Amniotic stem cell (primary cell): ENCODE measurements around the gene MROH7.

Source experiments
- DNase-seq: peaks from one replicate; lab custom pipeline; 2025; lab: John Stamatoyannopoulos, UW

MROH7 gene

GRCh38 chr1:54698346-54698745, 56.8 kb downstream of the MROH7 start:
- DNase-seq: no peak

- no peak for DNase-seq
Observed at GRCh38 chr1:54699936-54700525, 58.4 kb downstream of the MROH7 start.

- no peak for DNase-seq
Observed at GRCh38 chr1:54701066-54701465, 59.5 kb downstream of the MROH7 start.

- no peak for DNase-seq
Observed at GRCh38 chr1:54701996-54702395, 60.4 kb downstream of the MROH7 start.

- no peak for DNase-seq
Observed at GRCh38 chr1:54703471-54703870, 61.9 kb downstream of the MROH7 start.

- no peak for DNase-seq
Observed at GRCh38 chr1:54705153-54705552, 63.6 kb downstream of the MROH7 start.

GRCh38 chr1:54706419-54706818, 64.8 kb downstream of the MROH7 start:
- no peak for DNase-seq

- no peak for DNase-seq
Observed at GRCh38 chr1:54708385-54708784, 66.8 kb downstream of the MROH7 start.

- no peak for DNase-seq
Observed at GRCh38 chr1:54709547-54710292, 68.1 kb downstream of the MROH7 start.

GRCh38 chr1:54710434-54710833, 68.8 kb downstream of the MROH7 start:
- DNase-seq: no peak

- no peak for DNase-seq
Observed at GRCh38 chr1:54710841-54711240, 69.3 kb downstream of the MROH7 start.

- no peak for DNase-seq
Observed at GRCh38 chr1:54711536-54711935, 70.0 kb downstream of the MROH7 start.

- DNase-seq: no peak
Observed at GRCh38 chr1:54714881-54715492, 73.4 kb downstream of the MROH7 start.

GRCh38 chr1:54715493-54716298, 74.1 kb downstream of the MROH7 start, which contains the start of gene TTC4:
TSS of gene TTC4 (plus strand) at chr1:54715861. CDS start at chr1:54715909, 48 bp downstream.
- DNase-seq: peak; percentile 45

- peak; percentile 21 for DNase-seq
Observed at GRCh38 chr1:54716299-54717047, 74.9 kb downstream of the MROH7 start.

- DNase-seq: no peak
Observed at GRCh38 chr1:54721719-54722118, 80.1 kb downstream of the MROH7 start.

GRCh38 chr1:54723985-54724384, 82.4 kb downstream of the MROH7 start:
- no peak for DNase-seq

- DNase-seq: no peak
Observed at GRCh38 chr1:54724771-54725170, 83.2 kb downstream of the MROH7 start.

GRCh38 chr1:54728027-54728426, 86.4 kb downstream of the MROH7 start:
- DNase-seq: no peak

GRCh38 chr1:54736685-54737084, 95.1 kb downstream of the MROH7 start:
- no peak for DNase-seq

GRCh38 chr1:54738244-54738643, 96.7 kb downstream of the MROH7 start:
- no peak for DNase-seq

GRCh38 chr1:54741531-54741930, 99.9 kb downstream of the MROH7 start:
- no peak for DNase-seq
